Common myeloid progenitor, CD34-positive (primary cell): ENCODE results near the gene NTN3.

Experiments used
- CTCF ChIA-PET: fragments of 350-600 bp; sonication (Branson Sonifier 250); formaldehyde crosslinking; loops from one replicate; lab custom pipeline; 2021; ENCODE audit warnings: antibody characterized with exemption; lab: Charles Lee
- POLR2A ChIA-PET: fragments of 350-600 bp; sonication (Branson Sonifier 250); formaldehyde crosslinking; loops from one replicate; lab custom pipeline; 2021; ENCODE audit warnings: antibody characterized with exemption; lab: Charles Lee
- DNase-seq, 3 donors: peaks; one replicate each; pipeline versions ENCODE4 v3.0.0 to v3.0.0-alpha.2; 2013
- H3K27ac ChIP-seq, 2 experiments: 1 replicate in 1 of 2; 2 replicates in 1 of 2; pipeline ENCODE4 v1.7.0; 2013; ENCODE audit warnings: inconsistent platforms in 2 of 2, low read length in 2 of 2, mild to moderate bottlenecking in 2 of 2, low read depth in 1 of 2, moderate library complexity in 1 of 2; ENCODE audit not compliant: severe bottlenecking in 2 of 2, insufficient read depth in 1 of 2, poor library complexity in 1 of 2
- H3K27me3 ChIP-seq, 5 experiments: replicated peaks in 2 of 5; 1 replicate in 3 of 5; 2 replicates in 2 of 5; pipeline versions ENCODE4 v1.6.1 to v1.7.0; 2013; ENCODE audit warnings: low read length in 4 of 5, mild to moderate bottlenecking in 2 of 5, moderate library complexity in 2 of 5, inconsistent platforms in 1 of 5; ENCODE audit not compliant: insufficient read depth in 5 of 5, control insufficient read depth in 4 of 5
- H3K36me3 ChIP-seq, 4 experiments: 1 replicate in 2 of 4; 2 replicates in 2 of 4; pipeline versions ENCODE4 v1.6.1 to v1.7.0; 2013; ENCODE audit warnings: low read length in 3 of 4, control low read depth in 1 of 4, mild to moderate bottlenecking in 1 of 4; ENCODE audit not compliant: control insufficient read depth in 4 of 4, insufficient read depth in 4 of 4
- H3K4me1 ChIP-seq, 4 experiments: 1 replicate in 3 of 4; 2 replicates in 1 of 4; pipeline versions ENCODE4 v1.6.1 to v1.7.1; 2013; ENCODE audit warnings: low read length in 3 of 4, mild to moderate bottlenecking in 3 of 4, control low read depth in 1 of 4, inconsistent platforms in 1 of 4, moderate library complexity in 1 of 4; ENCODE audit not compliant: control insufficient read depth in 4 of 4, insufficient read depth in 4 of 4; ENCODE audit errors: control extremely low read depth in 1 of 4
- H3K4me3 ChIP-seq, 7 experiments: 1 replicate in 4 of 7; 2 replicates in 3 of 7; pipeline versions ENCODE4 v1.5.1 to v1.7.0; 2013; ENCODE audit warnings: mild to moderate bottlenecking in 7 of 7, low read length in 6 of 7, moderate library complexity in 6 of 7, inconsistent platforms in 2 of 7, low read depth in 2 of 7, control low read depth in 1 of 7; ENCODE audit not compliant: insufficient read depth in 4 of 7, control insufficient read depth in 1 of 7; ENCODE audit errors: extremely low read depth in 1 of 7
- H3K9me3 ChIP-seq, 5 experiments: 1 replicate in 4 of 5; 2 replicates in 1 of 5; pipeline versions ENCODE4 v1.6.1 to v1.7.1; 2013; ENCODE audit warnings: low read length in 4 of 5, mild to moderate bottlenecking in 2 of 5, inconsistent platforms in 1 of 5, low read depth in 1 of 5, moderate library complexity in 1 of 5; ENCODE audit not compliant: control insufficient read depth in 4 of 5, insufficient read depth in 2 of 5; ENCODE audit errors: control extremely low read depth in 1 of 5
- WGBS: methylation state at CpG from one replicate; pipeline ENCODE4 v1.1.5; 2013; ENCODE audit not compliant: insufficient coverage; 5-methylcytosine and 5-hydroxymethylcytosine counted together

Gene NTN3

GRCh38 chr16:2482708-2483534 is 11.8 kb downstream of the NTN3 start:
- H3K4me3 ChIP-seq, result no peak overlapping the region
- no peaks in the 10 kb centered on the region for H3K9me3 ChIP-seq
- peaks cover 0 to 33% (median 2%) of the 10 kb centered on the region in 4 experiments for H3K36me3 ChIP-seq
- H3K27ac ChIP-seq, result no peak overlapping the region
- no peak for DNase-seq
- ChIA-PET CTCF (interaction anchor here (0.9 to 1.5 kb wide), 5 partner anchors 10 to 24 kb away, joined by 3 to 6 read pairs (median 3); no protein-coding TSS in a partner anchor), POLR2A (no interaction called here)
- WGBS, result 98% methylated on average over 23 of the region's 32 CpGs
- peaks cover 2 to 35% (median 28%) of the 10 kb centered on the region in 4 experiments for H3K4me1 ChIP-seq
- no peaks in the 10 kb centered on the region for H3K27me3 ChIP-seq

- no peak overlapping the region for H3K4me3 ChIP-seq
- no peak overlapping the region for H3K27ac ChIP-seq
- peaks cover 2 to 41% (median 34%) of the 10 kb centered on the region in 4 experiments for H3K4me1 ChIP-seq
- peaks cover 0 to 32% (median under 1%) of the 10 kb centered on the region in 4 experiments for H3K36me3 ChIP-seq
- CTCF ChIA-PET, result interaction anchor here (1.0 to 1.3 kb wide), 3 partner anchors 15 to 22 kb away, joined by 3 to 6 read pairs (median 3); no protein-coding TSS in a partner anchor
- no peaks in the 10 kb centered on the region for H3K9me3 ChIP-seq
- WGBS, result 93% methylated on average over 16 of the region's 16 CpGs
- H3K27me3 ChIP-seq, result no peaks in the 10 kb centered on the region
- DNase-seq, result no peak
- POLR2A ChIA-PET, result no interaction called here
These were observed 13.1 kb downstream of the NTN3 start for GRCh38 chr16:2483939-2484897.

- DNase-seq, result no peak
- CTCF ChIA-PET, result interaction anchor here (0.9 to 6.0 kb wide), 5 partner anchors 9 to 55 kb away, joined by 3 to 42 read pairs (median 11); partner anchors contain the start of genes CCNF and TBC1D24
- Histone ChIP-seq H3K9me3 (no peaks in the 10 kb centered on the region), H3K36me3 (peaks cover 0 to 29% (median 0%) of the 10 kb centered on the region in 4 experiments), H3K4me3 (no peak overlapping the region), H3K27me3 (no peaks in the 10 kb centered on the region), H3K4me1 (peaks cover 2 to 41% (median 34%) of the 10 kb centered on the region in 4 experiments), H3K27ac (no peak overlapping the region)
- 95% methylated on average over 10 of the region's 13 CpGs for WGBS
- POLR2A ChIA-PET, result no interaction called here
These were observed 13.9 kb downstream of the NTN3 start for GRCh38 chr16:2484898-2485508.

GRCh38 chr16:2485811-2486507 is 14.9 kb downstream of the NTN3 start:
- POLR2A ChIA-PET, result no interaction called here

GRCh38 chr16:2486645-2487516 is 15.8 kb downstream of the NTN3 start:
- H3K27me3 ChIP-seq, result no peaks in the 10 kb centered on the region
- peaks cover 0 to 26% (median 0%) of the 10 kb centered on the region in 4 experiments for H3K36me3 ChIP-seq
- H3K27ac ChIP-seq, result no peak overlapping the region
- no peaks in the 10 kb centered on the region for H3K9me3 ChIP-seq
- WGBS, result 28% methylated on average over 29 of the region's 29 CpGs
- H3K4me3 ChIP-seq, result peak overlapping the region in 3 of 7 experiments; percentile 0 to 67 (median 11)
- DNase-seq, result peak; percentile 75 to 89 (median 87)
- POLR2A ChIA-PET, result interaction anchor here (0.8 to 2.0 kb wide), 2 partner anchors 12 to 26 kb away, joined by 3 to 15 read pairs; partner anchors contain the start of gene TBC1D24
- CTCF ChIA-PET, result interaction anchor here (1.0 to 6.0 kb wide), 11 partner anchors 9 to 64 kb away, joined by 3 to 42 read pairs (median 4); partner anchors contain the start of genes CCNF, NTN3 and TBC1D24
- peaks cover 2 to 41% (median 34%) of the 10 kb centered on the region in 4 experiments for H3K4me1 ChIP-seq

More at GRCh38 chr16:2485811-2486507, 14.9 kb downstream of the NTN3 start:
- Histone ChIP-seq H3K4me3 (no peak overlapping the region), H3K4me1 (peaks cover 2 to 41% (median 34%) of the 10 kb centered on the region in 4 experiments), H3K9me3 (no peaks in the 10 kb centered on the region), H3K27ac (no peak overlapping the region), H3K27me3 (no peaks in the 10 kb centered on the region), H3K36me3 (peaks cover 0 to 31% (median 0%) of the 10 kb centered on the region in 4 experiments)
- 42% methylated on average over 11 of the region's 33 CpGs for WGBS
- CTCF ChIA-PET, result interaction anchor here (0.9 to 6.0 kb wide), 11 partner anchors 8 to 63 kb away, joined by 3 to 42 read pairs (median 4); partner anchors contain the start of genes CCNF, NTN3 and TBC1D24
- no peak for DNase-seq
